Endodermal cell (in vitro differentiated cells): ENCODE results near the gene DESI1. TPM values are rescaled to one million over a fixed set of nuclear protein-coding genes. Genes with fewer than 3 reads are reported as not detected.

Experiments used
- DNase-seq: peaks from one replicate; pipeline ENCODE4 v3.0.0-alpha.2; 2017
- H3K27ac ChIP-seq: 2 replicates; pipeline ENCODE4 v1.5.1; 2013; ENCODE audit warnings: mild to moderate bottlenecking, low read depth, low read length, moderate library complexity
- H3K27me3 ChIP-seq: 2 replicates; pipeline ENCODE4 v1.6.1; 2013; ENCODE audit warnings: mild to moderate bottlenecking, low read length, moderate library complexity; ENCODE audit not compliant: insufficient read depth, control insufficient read depth, poor library complexity, severe bottlenecking
- H3K36me3 ChIP-seq: 2 replicates; pipeline ENCODE4 v1.7.0; 2013; ENCODE audit warnings: mild to moderate bottlenecking, low read length, moderate library complexity; ENCODE audit not compliant: control insufficient read depth, insufficient read depth
- H3K4me1 ChIP-seq: one replicate; pipeline ENCODE4 v1.7.0; 2013; ENCODE audit warnings: low read length; ENCODE audit not compliant: control insufficient read depth, insufficient read depth
- H3K4me3 ChIP-seq: 2 replicates; pipeline ENCODE4 v1.5.1; 2013; ENCODE audit warnings: mild to moderate bottlenecking, low read length, moderate library complexity
- H3K9ac ChIP-seq: 2 replicates; pipeline ENCODE4 v1.6.1; 2013; ENCODE audit warnings: mild to moderate bottlenecking, low read length, moderate library complexity; ENCODE audit not compliant: poor library complexity, severe bottlenecking; ENCODE audit errors: extremely low read depth
- H3K9me3 ChIP-seq: 2 replicates; pipeline ENCODE4 v1.6.1; 2013; ENCODE audit warnings: mild to moderate bottlenecking, low read length, moderate library complexity; ENCODE audit not compliant: control insufficient read depth
- H3K27ac Mint-ChIP-seq: 2 replicates; pipeline ENCODE4 v1.8.0; 2020; ENCODE audit warnings: mixed read lengths
- H3K27me3 Mint-ChIP-seq: 2 replicates; pipeline ENCODE4 v1.8.0; 2021; ENCODE audit warnings: mild to moderate bottlenecking, mixed read lengths; ENCODE audit not compliant: insufficient read depth
- H3K36me3 Mint-ChIP-seq: 2 replicates; pipeline ENCODE4 v1.8.0; 2020; ENCODE audit warnings: low read depth, mixed read lengths
- H3K4me1 Mint-ChIP-seq: 2 replicates; pipeline ENCODE4 v1.8.0; 2020; ENCODE audit warnings: mixed read lengths
- H3K4me3 Mint-ChIP-seq: 2 replicates; pipeline ENCODE4 v1.8.0; 2020; ENCODE audit warnings: mild to moderate bottlenecking, moderate library complexity, mixed read lengths
- H3K9me3 Mint-ChIP-seq: 2 replicates; pipeline ENCODE4 v1.8.0; 2020; ENCODE audit warnings: mild to moderate bottlenecking, mixed read lengths
- WGBS, 2 experiments: methylation state at CpG; one replicate each; pipeline versions ENCODE4 v1.1.5 to v1.1.7; 2013; ENCODE audit warnings: missing lambda C conversion rate in 2 of 2, mixed read lengths in 1 of 2; ENCODE audit not compliant: insufficient coverage in 1 of 2, insufficient read length in 1 of 2; 5-methylcytosine and 5-hydroxymethylcytosine counted together
- total RNA-seq, 2 donors: library from RNA; stranded (reverse); fragmentation: NEBNext Ultra II Directional in 1 of 2; extraction: Animal tissue kit (Norgen Biotek cat#: 25700) in 1 of 2; gene quantifications; 2 replicates in 1 of 2; 3 replicates in 1 of 2; pipeline ENCODE4 v1.2.1, GENCODE V29; 2021
- TF ChIP-seq, protein P1 (sequence below): fragments of 200-600 bp; sonication (generic); conservative IDR thresholded peaks from 2 replicates; pipeline ENCODE4 v1.5.0; 2021; ENCODE audit warnings: antibody characterized with exemption, mild to moderate bottlenecking

Gene DESI1
- total RNA-seq, 2 donors from 2014 or later = 21.8 to 28.9 TPM

DNA sequence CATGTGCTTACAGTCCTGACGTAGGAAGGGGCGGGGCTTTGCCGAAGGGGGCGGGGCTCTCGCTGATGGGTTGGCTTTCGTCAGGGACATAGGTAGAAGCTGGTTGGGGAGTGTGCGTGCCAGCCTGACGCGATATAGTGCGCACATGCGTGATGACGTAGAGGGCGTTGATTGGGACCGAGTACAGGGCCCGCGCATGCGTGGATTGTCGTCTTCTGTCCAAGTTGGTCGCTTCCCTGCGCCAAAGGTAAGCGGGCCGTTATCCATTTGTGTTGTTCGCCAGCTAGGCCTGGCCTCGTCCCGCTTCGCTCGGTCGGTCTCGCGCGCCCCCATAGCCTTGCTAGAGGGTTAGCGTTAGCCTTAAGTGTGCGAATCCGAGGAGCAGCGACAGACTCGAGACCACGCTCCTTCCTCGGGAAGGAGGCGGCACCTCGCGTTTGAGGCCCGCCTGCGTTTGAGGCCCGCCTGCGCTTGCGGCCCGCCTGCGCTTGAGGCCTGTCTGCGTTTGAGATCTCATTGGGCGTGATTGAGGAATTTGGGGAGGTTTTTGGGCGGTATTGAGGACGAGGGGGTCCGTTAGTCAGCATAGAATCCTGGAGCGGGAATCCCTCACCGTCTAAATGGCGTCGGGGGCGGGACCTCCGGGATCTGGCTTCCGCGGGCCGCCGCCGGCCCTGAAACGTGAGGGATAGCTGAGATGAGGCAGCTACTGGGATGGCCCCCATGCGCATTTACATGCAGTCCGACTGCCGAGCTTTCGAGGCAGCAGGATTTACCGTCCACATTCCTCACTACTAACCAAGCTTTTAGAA, 462 bp upstream of the DESI1 start, which contains the start of gene XRCC6:
Gene XRCC6 (plus strand): TSS at position 197 of the 812 bp plus-strand sequence. CDS start 710 bp downstream, outside the sequence.
- Histone ChIP-seq H3K4me1 (no peaks in the 10 kb centered on the region), H3K27me3 (no peaks in the 10 kb centered on the region), H3K4me3 (peak within 1 kb of the TSS; percentile 93), H3K9ac (peak within 1 kb of the TSS; percentile 98), H3K36me3 (peaks cover 27% of the 10 kb centered on the region), H3K27ac (peak within 1 kb of the TSS; percentile 94), H3K9me3 (no peaks in the 10 kb centered on the region)
- no peaks in the 10 kb centered on the region for H3K9me3 Mint-ChIP-seq
- WGBS, 2 experiments = 0 to 1% methylated on average over 26 to 70 of the region's 70 CpGs
- peak; percentile 100 for DNase-seq
- peaks cover 31% of the 10 kb centered on the region for H3K36me3 Mint-ChIP-seq
- H3K4me3 Mint-ChIP-seq = peak within 1 kb of the TSS; percentile 95
- H3K4me1 Mint-ChIP-seq = peaks cover 22% of the 10 kb centered on the region
- TF ChIP-seq, protein P1, sequence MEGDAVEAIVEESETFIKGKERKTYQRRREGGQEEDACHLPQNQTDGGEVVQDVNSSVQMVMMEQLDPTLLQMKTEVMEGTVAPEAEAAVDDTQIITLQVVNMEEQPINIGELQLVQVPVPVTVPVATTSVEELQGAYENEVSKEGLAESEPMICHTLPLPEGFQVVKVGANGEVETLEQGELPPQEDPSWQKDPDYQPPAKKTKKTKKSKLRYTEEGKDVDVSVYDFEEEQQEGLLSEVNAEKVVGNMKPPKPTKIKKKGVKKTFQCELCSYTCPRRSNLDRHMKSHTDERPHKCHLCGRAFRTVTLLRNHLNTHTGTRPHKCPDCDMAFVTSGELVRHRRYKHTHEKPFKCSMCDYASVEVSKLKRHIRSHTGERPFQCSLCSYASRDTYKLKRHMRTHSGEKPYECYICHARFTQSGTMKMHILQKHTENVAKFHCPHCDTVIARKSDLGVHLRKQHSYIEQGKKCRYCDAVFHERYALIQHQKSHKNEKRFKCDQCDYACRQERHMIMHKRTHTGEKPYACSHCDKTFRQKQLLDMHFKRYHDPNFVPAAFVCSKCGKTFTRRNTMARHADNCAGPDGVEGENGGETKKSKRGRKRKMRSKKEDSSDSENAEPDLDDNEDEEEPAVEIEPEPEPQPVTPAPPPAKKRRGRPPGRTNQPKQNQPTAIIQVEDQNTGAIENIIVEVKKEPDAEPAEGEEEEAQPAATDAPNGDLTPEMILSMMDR = no peak
- peak within 1 kb of the TSS; percentile 99 for H3K27ac Mint-ChIP-seq
- H3K27me3 Mint-ChIP-seq = no peaks in the 10 kb centered on the region

DNA sequence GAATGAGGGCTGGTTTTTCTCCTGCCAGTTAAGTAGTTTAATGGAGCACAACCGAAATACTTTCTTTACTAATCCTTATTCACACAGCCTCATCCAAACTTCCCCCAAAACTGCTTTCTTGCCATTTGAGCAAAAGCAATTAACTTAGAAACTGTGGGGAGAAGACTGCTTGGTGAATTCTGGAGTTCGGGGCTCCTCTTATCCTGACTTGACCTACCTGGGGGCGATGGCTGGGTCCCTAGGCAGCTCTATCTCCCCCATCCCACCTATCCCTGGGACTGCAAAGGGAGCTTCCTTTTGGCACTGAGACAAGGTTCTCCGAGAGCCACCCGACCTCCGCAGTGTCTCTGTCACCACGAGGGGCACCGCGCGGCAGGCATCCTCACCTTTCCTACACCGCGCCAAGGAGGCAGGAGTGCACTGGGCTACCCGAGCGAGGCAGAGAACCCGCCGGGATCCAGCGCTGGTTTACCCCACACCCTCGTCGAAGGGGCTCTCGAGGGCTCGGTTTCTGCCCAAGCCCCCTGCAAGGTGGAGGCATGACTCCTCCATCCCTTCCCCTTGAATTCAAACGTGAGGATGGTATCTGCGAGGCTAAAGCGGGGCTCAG, 759 bp downstream of the DESI1 start:
- H3K27ac Mint-ChIP-seq = peak overlapping the region; percentile 99
- no peaks in the 10 kb centered on the region for H3K27me3 ChIP-seq
- no peaks in the 10 kb centered on the region for H3K27me3 Mint-ChIP-seq
- peaks cover 18% of the 10 kb centered on the region for H3K36me3 ChIP-seq
- DNase-seq = peak; percentile 86
- H3K9ac ChIP-seq = peak overlapping the region; percentile 98
- TF ChIP-seq, protein P1 = peak; percentile 27
- H3K9me3 Mint-ChIP-seq = no peaks in the 10 kb centered on the region
- WGBS, 2 experiments = 2 to 3% methylated on average over 16 to 24 of the region's 24 CpGs
- H3K4me1 Mint-ChIP-seq = peaks cover 22% of the 10 kb centered on the region
- H3K4me3 Mint-ChIP-seq = peak overlapping the region; percentile 95
- H3K4me3 ChIP-seq = peak overlapping the region; percentile 93
- H3K27ac ChIP-seq = peak overlapping the region; percentile 42
- no peaks in the 10 kb centered on the region for H3K9me3 ChIP-seq
- H3K36me3 Mint-ChIP-seq = peaks cover 26% of the 10 kb centered on the region
- H3K4me1 ChIP-seq = no peaks in the 10 kb centered on the region

DNA sequence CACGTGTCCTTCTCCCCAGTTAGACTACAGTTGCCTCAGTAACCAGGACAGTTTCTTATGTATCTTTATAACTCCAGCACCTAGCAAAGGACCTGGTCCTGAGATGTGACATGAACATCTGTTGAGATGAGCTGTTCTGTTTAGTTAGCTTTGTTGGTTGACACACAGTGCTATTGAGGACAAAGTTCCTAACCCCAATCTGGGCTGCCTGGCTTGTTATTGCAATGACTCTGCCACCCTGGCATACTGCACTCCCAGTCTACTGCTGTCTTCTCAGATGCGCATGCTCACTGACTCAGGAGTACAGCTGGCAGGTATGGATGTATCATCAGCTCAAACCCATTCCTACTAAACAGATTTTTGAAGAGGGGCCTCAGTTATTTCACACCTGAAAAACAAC, 7.4 kb downstream of the DESI1 start:
- Histone ChIP-seq H3K36me3 (no peaks in the 10 kb centered on the region), H3K9me3 (no peaks in the 10 kb centered on the region), H3K27ac (no peak overlapping the region), H3K4me1 (no peaks in the 10 kb centered on the region), H3K4me3 (no peak overlapping the region), H3K9ac (no peak overlapping the region), H3K27me3 (no peaks in the 10 kb centered on the region)
- TF ChIP-seq, protein P1 = no peak
- Mint-ChIP-seq H3K36me3 (peaks cover 2% of the 10 kb centered on the region), H3K27me3 (no peaks in the 10 kb centered on the region), H3K4me3 (no peak overlapping the region), H3K9me3 (no peaks in the 10 kb centered on the region), H3K4me1 (peaks cover 6% of the 10 kb centered on the region), H3K27ac (no peak overlapping the region)
- no peak for DNase-seq
- WGBS, 2 experiments = 95 to 97% methylated on average over 2 of the region's 2 CpGs
